Measurements from ENCODE around the gene ZNF587B. TPM values are rescaled to one million over a fixed set of nuclear protein-coding genes. Genes with fewer than 3 reads are reported as not detected.
"Not testable (repeated sequence)": the region's sequence is repeated elsewhere in the genome, so short reads cannot be mapped to it uniquely, and the experiment has no call there.

The ZNF587B gene
- total RNA-seq, 4 donors from 2014 or later: 16.1 to 34.4 (median 22.0) TPM

GRCh38 chr19:57829316-57829715, 783 bp upstream of the ZNF587B start:
- no peak overlapping the region for H3K4me3 ChIP-seq
- in situ Hi-C loops (cut with MboI; ENCODE audit: low pct_ligation_motif_present in 1 of 4, low pct_unique_long_range_greater_than_20kb in 1 of 4, low sequenced_read_pairs in 3 of 4): no loop called here
- no peaks in the 10 kb centered on the region for H3K9me3 ChIP-seq
- no peak overlapping the region for H3K27ac ChIP-seq
- WGBS, 2 donors (ENCODE audit: low coverage in 1 of 2): 90 to 100% methylated on average over 2 to 5 of the region's 5 CpGs
- H3K36me3 ChIP-seq: no peaks in the 10 kb centered on the region
- H3K4me1 ChIP-seq: peaks cover under 1 to 13% (median 6%) of the 10 kb centered on the region in 4 donors
- no peak for DNase-seq
- no peak for TF ChIP-seq EP300 (IDR thresholded peaks at IDR 0.05; ENCODE audit: low read depth)
- no peak for TF ChIP-seq CTCF (IDR thresholded peaks at IDR 0.05)
- no peak for TF ChIP-seq POLR2A (IDR thresholded peaks at IDR 0.05)
- TF ChIP-seq POLR2AphosphoS5 (IDR thresholded peaks at IDR 0.05): no peak
- intact Hi-C loops (cut with DNase I; ENCODE audit: low total_unique reads): no loop called here
- H3K27me3 ChIP-seq: no peaks in the 10 kb centered on the region

GRCh38 chr19:57836991-57837390, 6.9 kb downstream of the ZNF587B start:
- H3K9me3 ChIP-seq; in situ Hi-C loops (cut with MboI; ENCODE audit: low pct_ligation_motif_present in 1 of 4, low pct_unique_long_range_greater_than_20kb in 1 of 4, low sequenced_read_pairs in 3 of 4); H3K27me3 ChIP-seq; H3K36me3 ChIP-seq; DNase-seq; H3K4me3 ChIP-seq; H3K27ac ChIP-seq; intact Hi-C loops (cut with DNase I; ENCODE audit: low total_unique reads); H3K4me1 ChIP-seq: not testable (repeated sequence)
- 88 to 95% methylated on average over 5 of the region's 5 CpGs for WGBS, 2 donors (ENCODE audit: low coverage in 1 of 2)

GRCh38 chr19:57838622-57839191, 8.6 kb downstream of the ZNF587B start:
- in situ Hi-C loops (cut with MboI; ENCODE audit: low pct_ligation_motif_present in 1 of 4, low pct_unique_long_range_greater_than_20kb in 1 of 4, low sequenced_read_pairs in 3 of 4); H3K4me3 ChIP-seq; H3K27me3 ChIP-seq; H3K27ac ChIP-seq; H3K9me3 ChIP-seq; DNase-seq; H3K4me1 ChIP-seq; intact Hi-C loops (cut with DNase I; ENCODE audit: low total_unique reads): not testable (repeated sequence)
- WGBS, 2 donors (ENCODE audit: low coverage in 1 of 2): 75 to 88% methylated on average over 2 to 5 of the region's 5 CpGs
- peaks cover 0 to 10% (median 0%) of the 10 kb centered on the region in 4 donors for H3K36me3 ChIP-seq

- in situ Hi-C loops (cut with MboI; ENCODE audit: low pct_ligation_motif_present in 1 of 4, low pct_unique_long_range_greater_than_20kb in 1 of 4, low sequenced_read_pairs in 3 of 4) (no loop called here), intact Hi-C loops (cut with DNase I; ENCODE audit: low total_unique reads) (no loop called here)
- H3K9me3 ChIP-seq: no peaks in the 10 kb centered on the region
- no peaks in the 10 kb centered on the region for H3K4me1 ChIP-seq
- no peaks in the 10 kb centered on the region for H3K27me3 ChIP-seq
- 74 to 93% methylated on average over 4 to 6 of the region's 6 CpGs for WGBS, 2 donors (ENCODE audit: low coverage in 1 of 2)
- DNase-seq: no peak
- peaks cover 0 to 10% (median 0%) of the 10 kb centered on the region in 4 donors for H3K36me3 ChIP-seq
- no peak overlapping the region for H3K4me3 ChIP-seq
- H3K27ac ChIP-seq: no peak overlapping the region
- no peak for TF ChIP-seq POLR2AphosphoS5 (IDR thresholded peaks at IDR 0.05)
- no peak for TF ChIP-seq POLR2A (IDR thresholded peaks at IDR 0.05)
Observed at GRCh38 chr19:57841122-57841763, 11.1 kb downstream of the ZNF587B start.

GRCh38 chr19:57847164-57847563, 17.1 kb downstream of the ZNF587B start:
- intact Hi-C loops (cut with DNase I; ENCODE audit: low total_unique reads); H3K27ac ChIP-seq; DNase-seq; H3K27me3 ChIP-seq; H3K36me3 ChIP-seq; H3K4me3 ChIP-seq; H3K9me3 ChIP-seq; in situ Hi-C loops (cut with MboI; ENCODE audit: low pct_ligation_motif_present in 1 of 4, low pct_unique_long_range_greater_than_20kb in 1 of 4, low sequenced_read_pairs in 3 of 4): not testable (repeated sequence)
- peaks cover 0 to 17% (median 16%) of the 10 kb centered on the region in 4 donors for H3K4me1 ChIP-seq
- WGBS, 2 donors (ENCODE audit: low coverage in 1 of 2): 79 to 94% methylated on average over 2 to 3 of the region's 3 CpGs

- H3K9me3 ChIP-seq; in situ Hi-C loops (cut with MboI; ENCODE audit: low pct_ligation_motif_present in 1 of 4, low pct_unique_long_range_greater_than_20kb in 1 of 4, low sequenced_read_pairs in 3 of 4); H3K27me3 ChIP-seq; intact Hi-C loops (cut with DNase I; ENCODE audit: low total_unique reads); DNase-seq: not testable (repeated sequence)
- Histone ChIP-seq H3K4me3 (peak overlapping the region in 3 of 4 donors; percentile 72 to 94 (median 78)), H3K4me1 (peaks cover 0 to 17% (median 16%) of the 10 kb centered on the region in 4 donors), H3K27ac (peak overlapping the region in 3 of 4 donors; percentile 86 to 88 (median 87)), H3K36me3 (peaks cover 0 to 12% (median 0%) of the 10 kb centered on the region in 4 donors)
- WGBS, 2 donors (ENCODE audit: low coverage in 1 of 2): 90% methylated on average over 2 of the region's 2 CpGs; no CpG with 5 or more reads in 1 of the 2 donors
Observed at GRCh38 chr19:57849162-57849665, 19.1 kb downstream of the ZNF587B start.
